Measurements from ENCODE around the gene HAO1.

DNA sequence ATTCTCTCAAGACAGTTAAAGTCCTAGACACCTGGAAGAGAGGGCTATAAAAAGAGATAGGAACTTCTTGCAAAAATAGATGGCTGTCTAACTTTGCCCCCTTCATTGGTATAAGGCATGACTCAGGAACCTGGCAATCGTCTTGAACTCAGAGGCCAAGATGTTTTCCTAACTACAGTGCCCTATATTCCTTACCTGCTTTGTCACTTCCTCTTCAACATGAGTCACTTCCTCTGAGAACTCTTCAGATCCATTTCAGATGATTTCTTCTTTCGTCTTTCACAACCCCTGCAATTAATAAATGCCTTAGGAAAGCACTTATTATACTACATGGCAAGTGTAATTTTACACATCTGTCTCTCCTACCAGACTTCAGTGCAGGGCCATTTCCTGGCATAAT lies 83.5 kb downstream of the HAO1 start:
- TF ChIP-seq, protein P1, sequence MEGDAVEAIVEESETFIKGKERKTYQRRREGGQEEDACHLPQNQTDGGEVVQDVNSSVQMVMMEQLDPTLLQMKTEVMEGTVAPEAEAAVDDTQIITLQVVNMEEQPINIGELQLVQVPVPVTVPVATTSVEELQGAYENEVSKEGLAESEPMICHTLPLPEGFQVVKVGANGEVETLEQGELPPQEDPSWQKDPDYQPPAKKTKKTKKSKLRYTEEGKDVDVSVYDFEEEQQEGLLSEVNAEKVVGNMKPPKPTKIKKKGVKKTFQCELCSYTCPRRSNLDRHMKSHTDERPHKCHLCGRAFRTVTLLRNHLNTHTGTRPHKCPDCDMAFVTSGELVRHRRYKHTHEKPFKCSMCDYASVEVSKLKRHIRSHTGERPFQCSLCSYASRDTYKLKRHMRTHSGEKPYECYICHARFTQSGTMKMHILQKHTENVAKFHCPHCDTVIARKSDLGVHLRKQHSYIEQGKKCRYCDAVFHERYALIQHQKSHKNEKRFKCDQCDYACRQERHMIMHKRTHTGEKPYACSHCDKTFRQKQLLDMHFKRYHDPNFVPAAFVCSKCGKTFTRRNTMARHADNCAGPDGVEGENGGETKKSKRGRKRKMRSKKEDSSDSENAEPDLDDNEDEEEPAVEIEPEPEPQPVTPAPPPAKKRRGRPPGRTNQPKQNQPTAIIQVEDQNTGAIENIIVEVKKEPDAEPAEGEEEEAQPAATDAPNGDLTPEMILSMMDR (IDR thresholded peaks at IDR 0.05), result no peak
- no peak for TF ChIP-seq EP300 (IDR thresholded peaks at IDR 0.05)
- no peak for TF ChIP-seq POLR2A (IDR thresholded peaks at IDR 0.05)

All from ovary (tissue), 3 donors.